Measurements from ENCODE around the gene FLNC. TPM values are rescaled to one million over a fixed set of nuclear protein-coding genes. Genes with fewer than 3 reads are reported as not detected.

The FLNC gene
- total and polyA plus RNA-seq, 2 donors (not counting 1 experiment from before 2014, with no cell fraction given): 0.01 TPM; not detected in 1

DNA sequence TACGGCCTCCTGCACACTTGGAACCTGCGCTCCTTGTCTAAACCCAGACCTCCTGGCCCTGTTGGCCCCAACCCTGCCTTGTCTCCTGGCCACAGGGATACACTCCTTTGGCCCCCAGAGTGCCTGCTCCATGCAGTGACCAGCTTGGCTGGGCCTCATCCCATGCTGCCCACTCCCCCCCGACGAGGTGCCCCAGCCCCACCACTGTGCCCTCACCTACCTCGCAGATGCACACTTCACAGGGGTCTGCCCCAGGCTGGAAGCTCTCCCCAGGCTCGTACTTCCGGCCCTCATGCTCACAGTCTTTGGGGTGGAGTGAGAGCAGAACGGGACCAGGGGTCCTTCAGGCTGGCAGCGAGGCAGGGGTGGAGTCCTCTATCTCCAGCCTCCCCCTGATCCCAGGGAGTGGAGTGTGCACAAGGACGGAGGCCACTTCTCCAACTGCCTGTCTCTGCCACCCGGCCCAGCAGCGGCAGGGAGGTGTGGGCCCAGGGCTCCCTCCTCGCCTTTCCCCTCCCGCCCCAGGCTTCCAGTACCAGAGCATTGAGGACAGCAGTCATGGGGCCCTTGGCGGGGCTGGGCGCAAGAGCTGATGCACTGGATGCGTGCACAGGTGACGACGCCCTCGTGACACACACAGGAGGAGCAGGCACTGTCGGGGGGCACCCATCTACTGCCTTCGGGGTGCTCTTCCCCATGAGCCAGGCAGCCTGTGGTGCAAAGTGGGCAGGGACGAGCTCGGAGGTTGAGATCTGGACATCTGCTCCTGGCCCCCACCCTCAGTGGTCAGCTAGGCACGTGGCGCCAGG, 54.6 kb downstream of the FLNC start:
- H2AFZ ChIP-seq (ENCODE audit: insufficient read depth, low read depth, low read length, poor library complexity, severe bottlenecking): peak overlapping the region; percentile 61
- H3K9me3 ChIP-seq (ENCODE audit: control extremely low read depth in 1 of 3, control insufficient read depth in 2 of 3, insufficient read depth in 1 of 3, low read length in 2 of 3): no peaks in the 10 kb centered on the region
- intact Hi-C loops (cut with micrococcal nuclease): no loop called here
- POLR2A ChIA-PET: no interaction called here
- H3K27ac Mint-ChIP-seq: peak overlapping the region; percentile 20
- H3K4me2 ChIP-seq (replicated peaks; ENCODE audit: low read depth, low read length, poor library complexity, severe bottlenecking): no peak overlapping the region
- no peak overlapping the region for H3K4me3 ChIP-seq (ENCODE audit: control extremely low read depth in 1 of 5, extremely low read depth in 1 of 5, insufficient read depth in 1 of 5, low read depth in 2 of 5, low read length in 4 of 5)
- TF ChIP-seq, protein P1, sequence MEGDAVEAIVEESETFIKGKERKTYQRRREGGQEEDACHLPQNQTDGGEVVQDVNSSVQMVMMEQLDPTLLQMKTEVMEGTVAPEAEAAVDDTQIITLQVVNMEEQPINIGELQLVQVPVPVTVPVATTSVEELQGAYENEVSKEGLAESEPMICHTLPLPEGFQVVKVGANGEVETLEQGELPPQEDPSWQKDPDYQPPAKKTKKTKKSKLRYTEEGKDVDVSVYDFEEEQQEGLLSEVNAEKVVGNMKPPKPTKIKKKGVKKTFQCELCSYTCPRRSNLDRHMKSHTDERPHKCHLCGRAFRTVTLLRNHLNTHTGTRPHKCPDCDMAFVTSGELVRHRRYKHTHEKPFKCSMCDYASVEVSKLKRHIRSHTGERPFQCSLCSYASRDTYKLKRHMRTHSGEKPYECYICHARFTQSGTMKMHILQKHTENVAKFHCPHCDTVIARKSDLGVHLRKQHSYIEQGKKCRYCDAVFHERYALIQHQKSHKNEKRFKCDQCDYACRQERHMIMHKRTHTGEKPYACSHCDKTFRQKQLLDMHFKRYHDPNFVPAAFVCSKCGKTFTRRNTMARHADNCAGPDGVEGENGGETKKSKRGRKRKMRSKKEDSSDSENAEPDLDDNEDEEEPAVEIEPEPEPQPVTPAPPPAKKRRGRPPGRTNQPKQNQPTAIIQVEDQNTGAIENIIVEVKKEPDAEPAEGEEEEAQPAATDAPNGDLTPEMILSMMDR (IDR thresholded peaks at IDR 0.05): no peak
- TF ChIP-seq EZH2 (IDR thresholded peaks at IDR 0.05; ENCODE audit: borderline replicate concordance, insufficient read depth, low read depth, low read length, poor library complexity, severe bottlenecking): no peak
- H3K9ac ChIP-seq (ENCODE audit: low read length): no peak overlapping the region
- ATAC-seq (ENCODE audit: low read depth) (no peak), DNase-seq (no peak)
- H3K36me3 ChIP-seq (replicated peaks in 1 of 2; ENCODE audit: control extremely low read depth in 1 of 2, control insufficient read depth in 1 of 2, extremely low read depth in 1 of 2, insufficient read depth in 2 of 2, low read length in 1 of 2): no peaks in the 10 kb centered on the region
- H4K20me1 ChIP-seq (ENCODE audit: control insufficient read depth, insufficient read depth, low read length, poor library complexity, severe bottlenecking): no peaks in the 10 kb centered on the region
- H3K4me3 Mint-ChIP-seq: peak overlapping the region; percentile 44
- CTCF ChIA-PET: interaction anchor here (0.7 to 2.6 kb wide), 13 partner anchors 10 to 466 kb away, joined by 3 to 21 read pairs (median 12); partner anchors contain the start of genes ATP6V1F, IRF5 and METTL2B
- H3K79me2 ChIP-seq (ENCODE audit: control insufficient read depth, insufficient read depth, low read length): no peaks in the 10 kb centered on the region
- peaks cover 9% of the 10 kb centered on the region for H3K27me3 Mint-ChIP-seq
- 96% methylated on average over 24 of the region's 26 CpGs for WGBS (ENCODE audit: insufficient coverage)
- H3K9me3 Mint-ChIP-seq (ENCODE audit: insufficient read depth): no peaks in the 10 kb centered on the region
- H3K27ac ChIP-seq (ENCODE audit: low read length in 2 of 2): no peak overlapping the region
- peaks cover 0 to 23% (median 3%) of the 10 kb centered on the region in 4 experiments for H3K27me3 ChIP-seq (replicated peaks in 1 of 4; ENCODE audit: control extremely low read depth in 1 of 4, control insufficient read depth in 3 of 4, insufficient read depth in 4 of 4, low read length in 3 of 4)
- H3K4me1 Mint-ChIP-seq: peaks cover 3% of the 10 kb centered on the region
- H3K4me1 ChIP-seq (ENCODE audit: control insufficient read depth in 2 of 2, insufficient read depth in 2 of 2, low read length in 2 of 2): peaks cover 0 to 6% of the 10 kb centered on the region in 2 donors

Data from B cell (primary cell).